ENCODE data around the gene VEGFC. TPM values are rescaled to one million over a fixed set of nuclear protein-coding genes. Genes with fewer than 3 reads are reported as not detected.

VEGFC gene
- total and polyA plus RNA-seq, 2 donors (not counting 1 experiment from before 2014, with no cell fraction given) = not detected

DNA sequence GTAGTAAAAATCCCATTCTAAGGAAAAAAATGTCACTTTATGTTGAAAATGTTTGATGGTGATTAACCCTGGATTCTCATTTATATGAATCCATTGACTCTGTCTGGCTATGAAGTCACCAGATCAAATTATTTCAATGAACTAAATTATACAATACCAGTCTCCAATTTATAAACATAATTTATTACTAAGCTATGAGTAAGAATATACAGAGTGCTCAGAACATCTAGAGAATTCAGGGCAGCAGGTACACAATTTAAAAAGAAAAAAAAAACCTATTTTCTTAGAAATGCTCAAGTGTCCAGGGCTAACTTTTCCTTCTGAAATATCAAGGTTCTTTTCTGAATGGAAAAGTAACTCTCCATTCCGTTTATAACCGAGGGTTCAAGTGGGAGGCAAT is 48.6 kb downstream of the VEGFC start:
- no peaks in the 10 kb centered on the region for H3K79me2 ChIP-seq (ENCODE audit: control insufficient read depth, insufficient read depth, low read length)
- H3K9me3 Mint-ChIP-seq (ENCODE audit: insufficient read depth) = no peaks in the 10 kb centered on the region
- no CpG with 5 or more reads among the region's 2 CpGs for WGBS (ENCODE audit: insufficient coverage)
- no peaks in the 10 kb centered on the region for H3K9me3 ChIP-seq (ENCODE audit: control extremely low read depth in 1 of 3, control insufficient read depth in 2 of 3, insufficient read depth in 1 of 3, low read length in 2 of 3)
- no peak overlapping the region for H3K9ac ChIP-seq (ENCODE audit: low read length)
- H4K20me1 ChIP-seq (ENCODE audit: control insufficient read depth, insufficient read depth, low read length, poor library complexity, severe bottlenecking) = no peaks in the 10 kb centered on the region
- intact Hi-C loops (cut with micrococcal nuclease) = no loop called here
- H3K27me3 Mint-ChIP-seq = no peaks in the 10 kb centered on the region
- H3K27ac Mint-ChIP-seq = no peak overlapping the region
- ChIA-PET CTCF (no interaction called here), POLR2A (no interaction called here)
- no peak overlapping the region for H3K27ac ChIP-seq (ENCODE audit: low read length in 2 of 2)
- no peak overlapping the region for H3K4me3 Mint-ChIP-seq
- no peaks in the 10 kb centered on the region for H3K27me3 ChIP-seq (replicated peaks in 1 of 4; ENCODE audit: control extremely low read depth in 1 of 4, control insufficient read depth in 3 of 4, insufficient read depth in 4 of 4, low read length in 3 of 4)
- DNase-seq (no peak), ATAC-seq (ENCODE audit: low read depth) (no peak)
- H3K4me3 ChIP-seq (ENCODE audit: control extremely low read depth in 1 of 5, extremely low read depth in 1 of 5, insufficient read depth in 1 of 5, low read depth in 2 of 5, low read length in 4 of 5) = no peak overlapping the region
- TF ChIP-seq, protein P1, sequence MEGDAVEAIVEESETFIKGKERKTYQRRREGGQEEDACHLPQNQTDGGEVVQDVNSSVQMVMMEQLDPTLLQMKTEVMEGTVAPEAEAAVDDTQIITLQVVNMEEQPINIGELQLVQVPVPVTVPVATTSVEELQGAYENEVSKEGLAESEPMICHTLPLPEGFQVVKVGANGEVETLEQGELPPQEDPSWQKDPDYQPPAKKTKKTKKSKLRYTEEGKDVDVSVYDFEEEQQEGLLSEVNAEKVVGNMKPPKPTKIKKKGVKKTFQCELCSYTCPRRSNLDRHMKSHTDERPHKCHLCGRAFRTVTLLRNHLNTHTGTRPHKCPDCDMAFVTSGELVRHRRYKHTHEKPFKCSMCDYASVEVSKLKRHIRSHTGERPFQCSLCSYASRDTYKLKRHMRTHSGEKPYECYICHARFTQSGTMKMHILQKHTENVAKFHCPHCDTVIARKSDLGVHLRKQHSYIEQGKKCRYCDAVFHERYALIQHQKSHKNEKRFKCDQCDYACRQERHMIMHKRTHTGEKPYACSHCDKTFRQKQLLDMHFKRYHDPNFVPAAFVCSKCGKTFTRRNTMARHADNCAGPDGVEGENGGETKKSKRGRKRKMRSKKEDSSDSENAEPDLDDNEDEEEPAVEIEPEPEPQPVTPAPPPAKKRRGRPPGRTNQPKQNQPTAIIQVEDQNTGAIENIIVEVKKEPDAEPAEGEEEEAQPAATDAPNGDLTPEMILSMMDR (IDR thresholded peaks at IDR 0.05) = no peak
- TF ChIP-seq EZH2 (IDR thresholded peaks at IDR 0.05; ENCODE audit: borderline replicate concordance, insufficient read depth, low read depth, low read length, poor library complexity, severe bottlenecking) = no peak
- no peaks in the 10 kb centered on the region for H3K4me1 Mint-ChIP-seq
- no peaks in the 10 kb centered on the region for H3K4me1 ChIP-seq (ENCODE audit: control insufficient read depth in 2 of 2, insufficient read depth in 2 of 2, low read length in 2 of 2)
- no peak overlapping the region for H3K4me2 ChIP-seq (replicated peaks; ENCODE audit: low read depth, low read length, poor library complexity, severe bottlenecking)
- no peaks in the 10 kb centered on the region for H3K36me3 ChIP-seq (replicated peaks in 1 of 2; ENCODE audit: control extremely low read depth in 1 of 2, control insufficient read depth in 1 of 2, extremely low read depth in 1 of 2, insufficient read depth in 2 of 2, low read length in 1 of 2)
- H2AFZ ChIP-seq (ENCODE audit: insufficient read depth, low read depth, low read length, poor library complexity, severe bottlenecking) = no peak overlapping the region

DNA sequence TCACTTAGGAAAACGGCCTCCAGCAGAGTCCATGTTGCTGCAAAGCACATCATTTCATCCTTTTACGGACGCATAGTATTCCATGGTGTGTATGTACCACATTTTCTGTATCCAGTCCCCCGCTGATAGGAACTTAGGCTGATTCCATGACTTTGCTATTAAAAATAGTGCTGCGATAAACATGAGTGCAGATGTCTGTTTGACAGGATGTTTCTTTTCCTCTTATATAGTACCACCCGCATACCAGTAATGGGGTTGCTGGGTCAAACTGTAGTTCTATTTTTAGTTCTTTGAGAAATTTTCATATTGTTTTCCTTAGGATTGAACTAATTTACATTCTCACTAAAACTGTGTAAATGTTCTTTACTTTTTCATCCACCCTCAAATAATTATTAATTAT is 50.5 kb downstream of the VEGFC start:
- H3K27ac Mint-ChIP-seq = no peak overlapping the region
- POLR2A ChIA-PET = no interaction called here
- intact Hi-C loops (cut with micrococcal nuclease) = no loop called here

More for the DNA sequence above, 50.5 kb downstream of the VEGFC start:
- no peak overlapping the region for H3K9ac ChIP-seq (ENCODE audit: low read length)
- no peaks in the 10 kb centered on the region for H3K79me2 ChIP-seq (ENCODE audit: control insufficient read depth, insufficient read depth, low read length)
- H3K4me2 ChIP-seq (replicated peaks; ENCODE audit: low read depth, low read length, poor library complexity, severe bottlenecking) = no peak overlapping the region
- H3K9me3 ChIP-seq (ENCODE audit: control extremely low read depth in 1 of 3, control insufficient read depth in 2 of 3, insufficient read depth in 1 of 3, low read length in 2 of 3) = no peaks in the 10 kb centered on the region
- 87% methylated on average over 3 of the region's 6 CpGs for WGBS (ENCODE audit: insufficient coverage)
- DNase-seq (no peak), ATAC-seq (ENCODE audit: low read depth) (no peak)
- no peaks in the 10 kb centered on the region for H4K20me1 ChIP-seq (ENCODE audit: control insufficient read depth, insufficient read depth, low read length, poor library complexity, severe bottlenecking)
- H2AFZ ChIP-seq (ENCODE audit: insufficient read depth, low read depth, low read length, poor library complexity, severe bottlenecking) = no peak overlapping the region
- Mint-ChIP-seq H3K9me3 (ENCODE audit: insufficient read depth) (no peaks in the 10 kb centered on the region), H3K4me1 (no peaks in the 10 kb centered on the region), H3K4me3 (no peak overlapping the region), H3K27me3 (no peaks in the 10 kb centered on the region)
- no peak overlapping the region for H3K27ac ChIP-seq (ENCODE audit: low read length in 2 of 2)
- no peak overlapping the region for H3K4me3 ChIP-seq (ENCODE audit: control extremely low read depth in 1 of 5, extremely low read depth in 1 of 5, insufficient read depth in 1 of 5, low read depth in 2 of 5, low read length in 4 of 5)
- H3K27me3 ChIP-seq (replicated peaks in 1 of 4; ENCODE audit: control extremely low read depth in 1 of 4, control insufficient read depth in 3 of 4, insufficient read depth in 4 of 4, low read length in 3 of 4) = no peaks in the 10 kb centered on the region
- CTCF ChIA-PET = no interaction called here
- H3K4me1 ChIP-seq (ENCODE audit: control insufficient read depth in 2 of 2, insufficient read depth in 2 of 2, low read length in 2 of 2) = no peaks in the 10 kb centered on the region
- TF ChIP-seq EZH2 (IDR thresholded peaks at IDR 0.05; ENCODE audit: borderline replicate concordance, insufficient read depth, low read depth, low read length, poor library complexity, severe bottlenecking) = no peak
- TF ChIP-seq, protein P1 (IDR thresholded peaks at IDR 0.05) = no peak
- no peaks in the 10 kb centered on the region for H3K36me3 ChIP-seq (replicated peaks in 1 of 2; ENCODE audit: control extremely low read depth in 1 of 2, control insufficient read depth in 1 of 2, extremely low read depth in 1 of 2, insufficient read depth in 2 of 2, low read length in 1 of 2)

Data from B cell (primary cell).